RWPE2 (cell line): ENCODE measurements around the gene HOXD11.

ENCODE experiments used
- ATAC-seq: fragments of 200-7000 bp; cut with Tn5 transposase; 3 replicates; pipeline ENCODE4 v1.9.1; 2021; ENCODE audit warnings: low read depth
- DNase-seq: peaks from one replicate; pipeline ENCODE4 v3.0.0-alpha.2; 2020; ENCODE audit warnings: low spot score
- H3K27ac ChIP-seq: fragments of 450-650 bp; 2 replicates; pipeline ENCODE4 v1.5.1; 2017; ENCODE audit warnings: mild to moderate bottlenecking; ENCODE audit not compliant: poor library complexity, severe bottlenecking
- H3K27me3 ChIP-seq: fragments of 250-450 bp; sonication (Bioruptor Pico); 2 replicates; pipeline ENCODE4 v1.5.1; 2021; ENCODE audit warnings: mild to moderate bottlenecking, moderate library complexity; ENCODE audit not compliant: insufficient read depth, poor library complexity, severe bottlenecking
- H3K36me3 ChIP-seq: fragments of 250-450 bp; sonication (Bioruptor Pico); 2 replicates; pipeline ENCODE4 v1.5.1; 2020; ENCODE audit warnings: low read depth, mild to moderate bottlenecking, moderate library complexity
- H3K4me1 ChIP-seq: fragments of 250-450 bp; sonication (Bioruptor Pico); 2 replicates; pipeline ENCODE4 v1.5.1; 2021; ENCODE audit warnings: mild to moderate bottlenecking, moderate library complexity; ENCODE audit not compliant: insufficient read depth, poor library complexity, severe bottlenecking
- H3K4me3 ChIP-seq: fragments of 250-450 bp; sonication (Bioruptor Pico); 2 replicates; pipeline ENCODE4 v1.5.1; 2021; ENCODE audit warnings: mild to moderate bottlenecking, moderate library complexity; ENCODE audit not compliant: severe bottlenecking
- H3K9me3 ChIP-seq: fragments of 250-450 bp; sonication (Bioruptor Pico); 2 replicates; pipeline ENCODE4 v1.5.1; 2021; ENCODE audit warnings: mild to moderate bottlenecking, moderate library complexity; ENCODE audit not compliant: severe bottlenecking
- TF ChIP-seq, protein P1 (sequence below): fragments of 450-650 bp; IDR thresholded peaks from one replicate; pipeline ENCODE4 v1.5.1; 2017; ENCODE audit warnings: mild to moderate bottlenecking, moderate library complexity; ENCODE audit not compliant: poor library complexity, severe bottlenecking

HOXD11 gene

GRCh38 chr2:176147800-176148496 is 40.9 kb downstream of the HOXD11 start:
- DNase-seq (peak; percentile 52), ATAC-seq (no peak)
- Histone ChIP-seq H3K4me1 (no peaks in the 10 kb centered on the region), H3K9me3 (no peaks in the 10 kb centered on the region), H3K27me3 (no peaks in the 10 kb centered on the region), H3K27ac (no peak overlapping the region), H3K36me3 (no peaks in the 10 kb centered on the region), H3K4me3 (no peak overlapping the region)
- TF ChIP-seq, protein P1, sequence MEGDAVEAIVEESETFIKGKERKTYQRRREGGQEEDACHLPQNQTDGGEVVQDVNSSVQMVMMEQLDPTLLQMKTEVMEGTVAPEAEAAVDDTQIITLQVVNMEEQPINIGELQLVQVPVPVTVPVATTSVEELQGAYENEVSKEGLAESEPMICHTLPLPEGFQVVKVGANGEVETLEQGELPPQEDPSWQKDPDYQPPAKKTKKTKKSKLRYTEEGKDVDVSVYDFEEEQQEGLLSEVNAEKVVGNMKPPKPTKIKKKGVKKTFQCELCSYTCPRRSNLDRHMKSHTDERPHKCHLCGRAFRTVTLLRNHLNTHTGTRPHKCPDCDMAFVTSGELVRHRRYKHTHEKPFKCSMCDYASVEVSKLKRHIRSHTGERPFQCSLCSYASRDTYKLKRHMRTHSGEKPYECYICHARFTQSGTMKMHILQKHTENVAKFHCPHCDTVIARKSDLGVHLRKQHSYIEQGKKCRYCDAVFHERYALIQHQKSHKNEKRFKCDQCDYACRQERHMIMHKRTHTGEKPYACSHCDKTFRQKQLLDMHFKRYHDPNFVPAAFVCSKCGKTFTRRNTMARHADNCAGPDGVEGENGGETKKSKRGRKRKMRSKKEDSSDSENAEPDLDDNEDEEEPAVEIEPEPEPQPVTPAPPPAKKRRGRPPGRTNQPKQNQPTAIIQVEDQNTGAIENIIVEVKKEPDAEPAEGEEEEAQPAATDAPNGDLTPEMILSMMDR, result no peak

- no peak overlapping the region for H3K4me3 ChIP-seq
- TF ChIP-seq, protein P1, result no peak
- H3K36me3 ChIP-seq, result no peaks in the 10 kb centered on the region
- no peak for ATAC-seq
- no peaks in the 10 kb centered on the region for H3K4me1 ChIP-seq
- no peak for DNase-seq
- no peak overlapping the region for H3K27ac ChIP-seq
- H3K9me3 ChIP-seq, result no peaks in the 10 kb centered on the region
- no peaks in the 10 kb centered on the region for H3K27me3 ChIP-seq
Measured at GRCh38 chr2:176148751-176149421, 41.8 kb downstream of the HOXD11 start.

- DNase-seq (peak; percentile 26), ATAC-seq (no peak)
- TF ChIP-seq, protein P1, result no peak
- no peaks in the 10 kb centered on the region for H3K4me1 ChIP-seq
- no peak overlapping the region for H3K27ac ChIP-seq
- H3K9me3 ChIP-seq, result no peaks in the 10 kb centered on the region
- H3K27me3 ChIP-seq, result no peaks in the 10 kb centered on the region
- H3K4me3 ChIP-seq, result no peak overlapping the region
- H3K36me3 ChIP-seq, result no peaks in the 10 kb centered on the region
Measured at GRCh38 chr2:176149481-176149938, 42.4 kb downstream of the HOXD11 start.

- Histone ChIP-seq H3K4me1 (no peaks in the 10 kb centered on the region), H3K4me3 (no peak overlapping the region), H3K27me3 (no peaks in the 10 kb centered on the region), H3K9me3 (no peaks in the 10 kb centered on the region), H3K36me3 (no peaks in the 10 kb centered on the region), H3K27ac (no peak overlapping the region)
- DNase-seq (no peak), ATAC-seq (no peak)
- TF ChIP-seq, protein P1, result no peak
Measured at GRCh38 chr2:176149939-176150583, 43.0 kb downstream of the HOXD11 start.
